ENCODE measurements around the gene SEC61A1.
A peak's percentile ranks its signal among the peaks of the same experiment; 100 is the strongest.

SEC61A1 gene

DNA sequence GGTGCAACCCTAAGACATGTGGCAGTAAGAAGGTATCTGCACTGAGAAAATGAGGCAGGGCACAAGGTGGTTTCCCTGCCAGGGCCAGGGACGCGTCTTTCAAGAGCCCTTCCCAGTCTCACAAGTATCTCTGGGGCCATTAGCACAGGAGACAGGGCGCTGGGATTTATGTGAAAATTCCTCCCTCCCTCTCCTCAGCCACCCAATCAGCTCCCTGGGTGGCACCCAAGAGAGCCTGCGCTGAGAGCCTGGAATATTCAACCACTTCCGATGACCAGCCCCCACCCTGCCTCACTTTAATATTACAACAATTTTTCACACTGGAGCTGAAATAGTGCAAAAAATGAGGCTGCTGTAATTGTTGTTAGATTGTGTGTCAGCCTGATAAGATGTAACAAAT is 26.1 kb downstream of the SEC61A1 start:
- DNase-seq = no peak

DNA sequence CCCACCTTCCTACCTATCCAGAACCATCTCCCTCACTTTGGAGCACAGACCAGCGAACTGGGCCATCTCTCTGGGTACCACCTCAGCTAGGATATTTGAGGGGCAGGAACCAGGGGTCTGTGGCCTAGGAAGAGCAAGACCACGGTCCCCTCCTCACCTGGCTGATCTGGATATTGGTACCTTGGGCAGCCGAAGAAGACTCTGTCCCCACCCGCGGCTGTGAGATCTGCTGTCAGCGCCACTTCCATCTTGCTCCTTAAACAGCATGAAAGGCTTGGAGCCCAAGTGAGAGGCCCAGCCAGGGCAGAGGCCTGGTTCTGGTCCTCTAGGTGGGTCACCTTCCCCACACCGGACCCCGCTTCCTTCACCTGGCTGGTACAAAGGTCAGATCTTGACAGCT is 26.6 kb downstream of the SEC61A1 start:
- DNase-seq = no peak

DNA sequence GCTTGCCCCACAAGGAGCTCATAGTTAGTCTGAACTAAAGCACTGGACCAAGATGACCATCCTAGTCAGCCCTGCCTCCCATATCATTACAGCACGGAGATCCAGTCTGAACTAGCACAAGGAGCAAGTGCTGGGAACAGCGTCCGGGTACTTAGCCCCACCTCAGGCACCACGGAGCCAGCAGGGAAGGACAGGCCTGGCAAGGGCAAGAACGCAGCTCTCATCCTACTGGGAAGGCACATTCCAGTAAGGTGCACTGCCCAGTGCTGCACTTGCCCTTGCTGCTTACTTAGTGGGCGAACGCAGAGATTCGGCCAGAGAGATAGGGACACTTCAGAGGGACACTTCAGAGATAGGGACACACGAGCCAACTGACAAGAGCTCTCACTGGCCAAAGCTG is 27.6 kb downstream of the SEC61A1 start:
- no peak for DNase-seq

DNA sequence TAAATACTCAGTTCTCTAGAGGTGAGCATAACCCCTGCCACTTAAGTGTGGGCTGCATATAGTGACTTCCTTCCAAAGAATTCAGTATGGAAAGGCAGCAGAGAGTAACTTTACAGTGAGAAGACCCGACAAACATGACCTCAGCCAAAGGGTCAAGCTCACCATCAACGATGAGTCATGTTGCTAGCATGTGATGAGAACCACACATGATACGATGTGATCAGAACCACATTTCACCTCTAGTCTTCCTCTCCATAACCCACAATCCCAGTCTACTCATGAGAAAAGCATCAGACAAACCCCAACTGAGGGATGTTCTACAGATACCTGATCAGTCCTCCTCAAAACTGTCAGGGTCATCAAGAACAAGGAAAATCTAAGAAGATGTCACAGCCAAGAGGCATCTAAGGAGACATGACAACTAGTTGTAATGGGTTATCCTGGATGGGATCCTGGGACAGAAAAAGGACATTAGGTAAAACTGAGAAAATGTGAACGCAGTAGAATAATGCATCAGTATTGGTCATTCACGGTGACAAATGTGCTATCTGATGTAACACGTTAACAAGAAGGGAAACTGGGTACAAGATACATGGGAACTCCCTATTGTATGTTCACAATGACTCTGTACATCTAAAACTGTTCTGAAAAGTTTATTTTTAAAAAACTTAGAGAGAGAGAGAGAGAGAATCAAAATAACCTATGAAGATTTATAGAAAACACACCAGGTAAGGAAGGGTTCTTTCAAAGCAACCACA is 28.3 kb downstream of the SEC61A1 start:
- peak; percentile 53 for DNase-seq

DNA sequence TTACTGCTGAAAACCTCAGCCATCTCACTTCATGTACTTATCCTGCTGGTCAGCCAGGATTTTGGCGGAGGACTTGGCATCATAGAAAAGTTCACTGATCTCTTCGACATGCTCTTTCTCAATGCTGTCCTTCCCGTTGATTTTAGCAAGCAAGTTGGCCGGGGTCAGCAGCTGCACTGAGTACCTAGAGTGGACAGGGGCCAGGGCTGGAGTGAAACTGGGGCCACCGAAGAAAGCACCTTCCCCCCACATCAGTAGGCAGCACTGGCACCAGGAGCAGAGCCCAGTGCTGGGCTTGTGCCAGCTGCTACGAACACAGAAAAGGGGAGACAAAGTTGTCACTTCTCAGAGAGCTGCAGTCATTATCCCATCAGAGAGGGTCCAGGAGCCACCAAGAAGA is 29.0 kb downstream of the SEC61A1 start:
- no peak for DNase-seq

DNA sequence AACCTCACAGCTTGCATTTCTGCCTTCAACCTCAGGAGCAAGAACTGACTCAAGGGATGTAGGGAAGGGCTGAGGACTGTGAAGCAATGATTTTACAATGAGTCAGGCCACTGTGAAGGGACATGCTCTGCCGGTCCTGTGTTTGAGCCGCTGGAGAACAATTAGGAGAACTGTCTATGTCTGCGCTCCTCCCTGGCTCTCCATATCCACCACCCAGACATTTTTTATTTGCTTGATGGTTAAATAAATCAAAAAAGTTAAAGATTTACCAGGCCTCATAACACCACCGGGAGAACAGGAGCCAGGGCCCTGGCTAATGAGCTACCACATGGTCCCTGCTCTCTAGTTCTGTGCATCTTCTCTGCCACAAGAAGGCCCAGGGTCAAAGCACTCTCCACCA is 29.6 kb downstream of the SEC61A1 start:
- DNase-seq = no peak

DNA sequence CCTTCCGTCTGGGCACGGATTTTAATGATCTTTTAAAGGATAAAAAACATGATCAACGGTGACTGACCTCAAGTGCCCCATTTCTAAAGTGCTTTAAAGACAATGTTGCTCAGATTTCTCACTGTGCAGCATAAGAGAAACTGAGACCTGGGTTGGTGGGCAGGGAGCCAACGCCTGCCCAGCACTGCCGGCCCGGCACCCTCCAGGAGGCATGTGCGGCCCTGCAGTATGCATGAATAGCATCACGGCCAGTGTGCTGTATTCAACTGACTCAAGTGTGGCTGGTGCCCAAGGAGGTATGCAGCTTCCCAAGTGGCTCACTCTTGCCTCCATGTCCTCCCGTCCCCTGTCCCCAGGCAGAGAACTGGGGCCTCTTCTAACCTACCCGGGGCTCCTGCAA is 30.3 kb downstream of the SEC61A1 start:
- DNase-seq = no peak

DNA sequence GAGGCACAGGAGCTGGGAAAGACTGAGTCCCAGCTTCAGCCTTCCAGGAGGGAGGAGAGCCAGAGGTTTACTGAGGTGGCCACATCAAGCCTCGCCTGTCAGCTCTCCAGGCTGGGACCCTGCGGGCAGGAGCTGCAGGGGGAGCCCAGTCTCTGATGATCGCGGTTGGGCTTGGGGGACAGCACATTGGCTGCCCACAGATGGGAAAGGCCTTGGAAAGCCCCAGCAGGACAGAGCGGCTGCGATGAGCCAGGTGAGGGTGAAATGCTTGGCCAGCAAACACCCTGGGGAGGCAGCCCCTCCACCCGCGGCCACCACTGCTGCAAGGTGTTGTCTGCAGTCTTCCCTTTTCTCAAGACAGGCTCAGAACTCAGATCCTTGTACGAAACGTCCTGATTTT is 31.2 kb downstream of the SEC61A1 start:
- DNase-seq = no peak

DNA sequence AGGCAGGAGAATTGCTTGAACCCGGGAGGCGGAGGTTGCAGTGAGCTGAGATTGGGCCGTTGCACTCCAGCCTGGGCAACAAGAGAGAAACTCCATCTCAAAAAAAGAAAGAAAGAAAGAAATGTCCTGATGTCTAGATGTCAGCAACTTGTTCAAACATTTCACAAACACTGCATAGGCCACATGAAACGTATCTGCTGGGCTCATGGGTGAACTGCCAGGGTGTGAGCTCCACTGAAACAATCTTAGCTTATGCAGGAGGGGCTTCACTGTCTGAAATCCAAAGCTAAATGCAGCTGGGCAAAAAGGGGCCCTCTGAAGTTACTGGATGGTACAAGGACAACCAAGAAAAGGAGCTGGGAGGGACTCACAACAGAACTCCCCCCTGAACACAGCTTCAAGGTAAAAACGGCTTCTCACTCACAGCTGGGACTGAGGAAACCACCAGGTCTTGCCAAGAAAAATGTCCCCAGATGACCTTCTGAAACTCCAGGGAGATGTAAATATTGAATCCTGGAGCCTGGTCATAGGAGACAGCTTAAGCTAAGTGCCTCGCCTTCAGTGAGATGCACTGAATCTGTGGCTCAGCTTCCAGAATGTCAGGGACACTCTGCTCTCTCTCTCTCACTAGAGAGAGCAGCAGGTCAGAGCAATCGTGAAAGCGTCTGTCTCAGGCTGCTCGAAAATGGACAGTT is 31.9 kb downstream of the SEC61A1 start:
- no peak for DNase-seq

DNA sequence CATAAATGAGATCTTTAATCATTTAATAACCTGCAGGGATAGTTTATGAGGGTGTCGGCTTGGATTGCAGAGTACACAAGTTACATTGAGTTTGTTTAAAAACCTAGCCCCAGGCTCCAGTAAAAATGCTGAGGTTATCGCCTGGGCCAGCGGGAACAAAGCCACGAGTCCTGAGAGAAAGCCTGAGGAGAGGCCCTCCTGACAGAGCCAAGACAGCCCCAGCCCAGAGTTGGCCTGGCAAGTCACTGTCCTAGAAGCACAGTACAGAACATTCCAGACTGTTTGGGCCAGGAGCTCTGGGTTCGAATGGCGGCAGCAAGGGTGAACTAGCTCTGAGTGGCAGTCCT is 32.4 kb downstream of the SEC61A1 start:
- no peak for DNase-seq

DNA sequence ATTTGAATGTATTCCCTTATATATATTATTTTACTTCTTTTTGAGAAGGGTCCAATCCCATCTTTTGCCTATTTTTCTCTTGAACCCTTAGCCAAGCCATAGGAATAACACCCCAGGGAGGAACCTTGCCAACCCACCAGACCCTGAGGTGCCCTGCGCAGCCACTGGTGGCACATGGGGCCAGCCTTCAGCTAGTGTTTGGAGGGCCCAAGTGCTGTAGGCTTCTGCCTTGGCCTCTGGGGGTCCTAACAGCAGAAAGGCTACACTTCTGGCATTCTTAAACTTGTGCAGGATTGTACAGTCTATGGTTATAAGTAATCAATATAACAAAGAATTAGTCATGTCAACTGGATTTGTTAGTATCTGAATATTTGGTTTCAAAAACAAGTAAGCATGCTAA is 36.9 kb downstream of the SEC61A1 start:
- no peak for DNase-seq

DNA sequence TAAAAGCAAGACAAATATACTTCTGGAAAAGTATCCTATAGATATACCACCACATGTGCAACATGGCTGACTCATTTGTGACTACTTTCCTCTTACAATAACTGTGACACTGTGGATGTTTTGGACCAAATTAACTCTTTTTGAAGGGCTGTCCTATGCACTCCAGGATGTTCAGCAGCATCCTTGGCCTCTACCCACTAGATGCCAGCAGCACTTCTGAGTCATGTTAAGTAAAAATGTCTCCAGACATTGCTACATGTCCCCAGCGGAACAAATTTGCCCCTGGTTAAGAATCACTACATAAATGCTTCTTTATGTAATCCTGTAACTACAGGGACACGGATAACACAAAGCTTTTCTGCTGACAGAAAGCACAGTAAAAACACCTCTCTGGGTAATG is 39.3 kb downstream of the SEC61A1 start:
- DNase-seq = no peak

DNA sequence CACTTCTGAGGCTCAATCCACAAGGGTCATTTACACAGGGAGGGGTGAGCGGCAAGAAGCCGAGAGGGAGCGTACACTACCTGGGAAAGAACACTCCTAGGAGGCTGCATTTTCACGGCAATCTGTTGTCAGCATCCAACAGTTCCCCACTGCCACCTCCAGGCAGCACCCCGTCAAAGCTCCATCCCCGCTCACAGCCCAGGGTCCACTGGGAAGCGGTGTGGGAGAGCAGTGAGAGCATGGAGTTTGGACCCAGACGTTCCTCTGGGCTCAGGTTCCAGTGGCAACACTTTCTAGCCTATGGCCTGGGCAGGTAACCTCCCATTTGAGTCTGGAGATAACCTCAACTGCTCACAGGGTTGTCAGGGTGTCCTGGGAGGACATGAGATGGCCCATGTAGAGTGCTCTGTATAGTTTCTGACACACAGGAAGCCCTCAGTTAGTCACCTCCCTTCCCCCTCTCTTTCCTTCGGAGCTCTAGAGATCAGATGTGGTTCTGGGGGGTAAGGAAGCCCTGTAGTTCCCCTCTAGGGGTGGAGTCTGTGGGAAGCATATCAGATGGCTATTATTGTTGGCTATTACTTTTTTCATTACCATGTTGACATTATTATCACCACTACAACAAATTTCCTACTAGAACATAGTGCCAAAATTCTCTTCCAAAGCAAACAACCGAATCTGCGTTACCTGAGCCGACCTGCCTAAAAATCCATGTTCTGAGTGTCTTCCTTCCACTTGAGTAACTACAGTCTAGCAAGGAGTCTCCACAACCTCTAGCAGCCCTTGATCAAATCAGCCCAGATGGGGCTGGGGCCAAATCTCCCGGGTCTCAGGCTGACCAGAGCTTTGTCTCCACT is 42.3 kb downstream of the SEC61A1 start:
- DNase-seq = no peak

DNA sequence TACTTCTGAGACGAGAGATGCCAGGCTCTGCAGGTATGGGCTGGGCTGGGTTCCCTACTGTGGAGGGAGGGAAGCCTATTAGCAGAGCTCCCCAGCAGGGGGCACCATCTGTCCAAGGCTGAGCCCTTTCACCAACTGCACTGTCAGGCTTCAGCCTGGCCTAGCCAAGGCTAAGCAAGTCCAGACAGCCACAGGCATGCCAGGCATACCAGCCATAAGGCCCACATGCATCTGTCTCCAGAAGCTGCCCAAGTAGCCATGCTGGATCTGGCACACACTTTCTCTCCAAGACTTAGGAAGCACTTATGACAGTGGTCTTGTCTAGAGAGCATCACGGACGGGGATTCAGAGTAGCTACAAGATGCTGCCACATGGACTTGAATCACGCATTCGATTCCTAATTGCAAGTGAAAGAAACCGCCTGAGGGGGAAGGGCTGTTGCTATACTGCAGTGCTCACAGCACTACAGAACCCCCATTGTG is 43.0 kb downstream of the SEC61A1 start:
- DNase-seq = peak; percentile 44

DNA sequence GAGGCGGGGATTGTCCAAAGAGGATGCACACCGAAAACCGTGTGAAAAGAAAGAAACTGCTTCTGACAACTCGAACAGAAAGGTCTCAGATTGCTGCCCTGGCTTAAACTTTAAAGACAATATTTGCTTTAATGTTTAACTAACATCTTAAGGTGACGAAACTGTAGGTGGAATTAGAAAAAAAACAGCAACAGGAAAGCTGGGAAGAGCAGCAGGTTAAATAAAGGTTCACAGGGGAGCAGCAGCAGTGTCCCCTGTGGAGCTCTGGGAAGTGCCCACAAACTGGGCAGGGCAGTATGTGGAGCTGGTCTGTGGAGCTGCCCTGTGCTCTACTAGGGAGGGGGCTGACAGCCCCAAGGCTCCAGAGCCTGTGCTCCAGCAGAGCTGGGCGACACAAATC is 46.0 kb downstream of the SEC61A1 start:
- no peak for DNase-seq

DNA sequence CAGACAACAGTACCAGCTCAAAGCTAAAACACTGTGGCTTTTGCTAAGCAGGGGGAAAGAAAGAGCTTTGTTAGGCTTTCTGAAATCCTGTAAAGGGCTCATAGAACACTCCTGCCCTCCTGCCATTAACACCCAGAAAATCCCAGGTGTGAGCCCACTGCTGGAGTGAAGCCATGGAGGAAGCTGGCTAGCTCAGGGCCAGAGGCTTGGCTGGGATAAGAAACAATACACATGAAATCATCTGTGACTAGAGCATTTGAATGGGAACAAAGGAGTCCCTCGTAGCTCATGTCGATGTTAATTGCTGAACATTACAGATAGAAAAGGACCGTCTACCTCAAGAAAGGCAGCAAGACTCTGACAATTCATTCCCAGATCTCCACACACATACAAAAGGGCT is 47.9 kb downstream of the SEC61A1 start:
- no peak for DNase-seq

DNA sequence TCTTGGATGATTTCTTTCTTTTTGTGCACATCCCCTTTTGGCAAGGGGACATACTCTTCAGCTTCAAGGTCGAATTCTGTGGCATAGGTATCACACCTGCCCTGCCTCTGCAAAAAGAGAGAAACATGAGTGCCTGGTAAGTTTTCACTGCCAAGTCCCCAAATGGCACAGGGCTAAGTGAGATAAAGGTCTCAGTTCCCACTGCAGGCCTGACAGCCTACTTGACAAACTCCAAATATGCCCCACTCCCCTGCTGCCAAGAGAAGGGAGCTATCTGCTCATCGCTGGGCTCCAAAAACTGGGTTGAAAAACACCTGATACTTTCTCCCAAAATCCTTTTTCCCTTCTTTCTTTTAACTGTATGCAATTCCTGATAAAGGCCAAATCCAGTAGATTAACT is 48.4 kb downstream of the SEC61A1 start:
- DNase-seq = no peak

DNA sequence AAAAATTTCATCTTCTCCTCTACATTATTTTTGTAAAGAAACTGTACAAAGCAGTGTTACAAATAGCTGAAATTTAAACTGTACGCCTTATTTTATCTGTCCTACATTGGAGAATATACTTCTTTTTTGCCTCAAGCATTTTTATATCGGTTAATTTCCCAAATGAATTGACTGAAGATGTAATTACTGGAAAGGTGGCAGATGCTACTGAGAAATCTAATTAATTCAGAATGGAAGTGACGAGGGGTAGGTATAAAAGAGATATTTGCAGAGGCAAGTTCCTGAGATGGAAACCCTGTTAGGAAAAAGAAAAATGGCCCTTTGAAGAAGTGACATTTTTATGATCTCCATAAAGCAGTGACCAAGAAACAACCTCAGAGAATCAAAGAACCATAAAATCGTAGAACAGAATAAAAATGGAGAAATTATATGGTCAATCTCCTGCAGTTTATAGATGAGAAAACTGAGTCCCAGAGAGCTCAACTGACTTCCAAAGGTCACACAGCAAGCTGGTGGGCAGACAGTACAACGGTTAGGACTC is 51.0 kb downstream of the SEC61A1 start:
- DNase-seq = no peak

DNA sequence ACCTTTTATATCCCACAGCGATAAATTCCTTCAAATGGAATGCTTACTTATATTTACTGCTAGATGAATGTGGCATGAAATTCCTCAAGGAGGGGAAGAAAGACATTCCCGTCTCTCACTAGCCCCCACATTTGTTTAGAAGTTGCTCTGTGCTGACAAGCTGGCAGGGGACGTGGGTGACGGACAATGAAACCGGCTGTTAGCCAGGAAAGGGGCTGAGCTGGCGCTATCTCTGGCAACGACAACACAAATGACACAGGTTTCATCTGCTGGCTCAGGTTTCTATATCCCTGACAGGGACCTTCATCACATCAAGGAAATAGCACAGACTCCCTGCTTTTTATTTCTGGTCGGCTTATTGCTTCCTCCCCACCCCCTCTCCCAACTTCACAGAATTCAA is 55.6 kb downstream of the SEC61A1 start:
- DNase-seq = no peak

DNA sequence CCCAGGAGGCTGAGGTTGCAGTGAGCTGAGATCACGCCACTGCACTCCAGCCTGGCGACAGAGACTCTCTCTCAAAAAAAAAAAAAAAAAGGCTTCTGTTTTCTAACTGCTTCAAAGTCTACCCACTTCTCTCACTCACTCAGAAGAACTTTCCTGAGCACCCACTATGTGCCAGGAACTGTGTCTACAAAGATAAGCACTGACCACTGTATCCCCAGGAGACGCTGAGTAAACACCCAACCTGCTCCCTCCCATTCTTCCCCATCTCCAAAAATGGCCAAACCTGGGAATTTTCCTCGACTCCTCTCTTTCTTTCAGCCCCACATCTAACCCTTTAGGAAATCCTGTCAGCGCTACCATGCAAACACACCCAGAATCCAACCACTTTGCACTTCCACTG is 58.9 kb downstream of the SEC61A1 start:
- DNase-seq = no peak

DNA sequence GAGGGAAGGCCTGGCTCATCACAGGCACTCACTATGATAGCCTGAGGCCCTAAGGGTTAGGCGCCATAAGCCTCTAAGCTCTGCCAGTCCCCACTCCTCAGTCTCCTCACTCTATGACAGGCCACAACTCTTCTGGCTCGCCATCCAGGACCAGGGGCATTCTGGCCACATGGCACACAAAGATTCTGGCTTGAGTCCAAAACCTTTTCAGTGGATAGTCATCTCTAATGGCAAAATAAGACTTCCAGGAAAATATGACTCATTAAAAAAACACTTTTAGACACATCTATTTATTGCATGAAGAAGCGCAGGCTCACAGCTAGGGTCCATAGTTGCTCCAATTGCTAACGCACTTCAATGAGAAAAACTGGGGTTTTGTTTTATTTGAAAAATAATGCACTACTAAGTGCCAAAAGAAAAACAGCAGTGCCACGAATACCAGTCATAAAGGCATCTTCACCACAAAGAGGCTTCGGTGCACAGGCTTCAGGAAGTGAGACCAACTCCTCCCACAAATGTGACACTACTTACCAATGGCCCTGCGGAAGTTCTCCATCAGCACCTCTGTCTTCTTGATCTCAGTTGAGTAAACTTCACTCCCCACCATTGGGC is 60.2 kb downstream of the SEC61A1 start:
- peak; percentile 54 for DNase-seq

DNA sequence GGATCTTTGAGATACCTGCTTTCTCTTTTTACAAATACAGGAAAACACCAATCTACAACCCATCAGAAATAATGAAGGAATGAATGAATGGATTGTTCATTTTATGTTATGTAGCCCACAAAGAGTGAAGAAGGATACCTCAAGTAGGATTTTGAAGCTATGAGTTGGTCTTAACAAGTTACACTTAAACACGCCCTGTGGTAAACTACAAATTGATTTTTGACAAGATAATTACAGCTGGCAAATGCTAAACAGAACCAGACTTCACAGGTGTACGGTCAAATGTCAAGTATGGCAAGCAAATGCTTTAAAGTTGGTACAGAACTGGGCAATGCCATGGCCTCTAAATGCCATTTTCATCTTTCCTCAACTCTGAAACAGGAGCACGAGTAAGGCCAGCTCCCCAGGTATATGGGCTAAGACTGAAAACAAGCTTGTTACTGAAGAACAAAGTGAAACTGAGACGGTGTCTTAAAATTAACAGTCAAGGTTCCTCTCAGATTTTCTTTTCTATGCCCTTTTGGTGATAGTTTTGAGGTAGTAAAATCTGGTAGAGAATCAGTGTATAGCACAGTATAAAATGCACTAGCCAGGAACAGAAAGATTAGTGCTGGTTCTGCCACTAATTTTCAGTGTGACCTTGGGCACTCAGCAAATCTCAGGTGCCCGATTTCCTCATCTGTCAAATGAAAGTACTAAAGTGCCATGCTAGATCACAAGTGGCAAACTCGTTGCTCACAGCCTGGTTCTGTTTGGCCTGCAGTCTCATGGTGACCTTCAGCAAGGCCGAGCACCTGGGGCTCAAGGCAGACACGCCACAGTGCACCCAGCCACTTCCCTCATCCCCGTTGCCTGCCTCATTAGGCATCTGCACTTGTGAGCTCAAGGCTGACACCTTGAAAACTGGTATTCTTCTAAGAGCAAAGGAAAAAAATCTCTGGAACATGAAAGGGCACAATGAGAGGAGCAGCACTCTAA is 61.9 kb downstream of the SEC61A1 start:
- DNase-seq = no peak
